Measurements from ENCODE around the gene GPR4. TPM values are rescaled to one million over a fixed set of nuclear protein-coding genes. Genes with fewer than 3 reads are reported as not detected.

GPR4 gene
- total and polyA plus RNA-seq, 2 of the 8 experiments (the other 6 are each of a cell fraction or from before 2014, with no cell fraction given): 0.19 to 0.39 TPM

DNA sequence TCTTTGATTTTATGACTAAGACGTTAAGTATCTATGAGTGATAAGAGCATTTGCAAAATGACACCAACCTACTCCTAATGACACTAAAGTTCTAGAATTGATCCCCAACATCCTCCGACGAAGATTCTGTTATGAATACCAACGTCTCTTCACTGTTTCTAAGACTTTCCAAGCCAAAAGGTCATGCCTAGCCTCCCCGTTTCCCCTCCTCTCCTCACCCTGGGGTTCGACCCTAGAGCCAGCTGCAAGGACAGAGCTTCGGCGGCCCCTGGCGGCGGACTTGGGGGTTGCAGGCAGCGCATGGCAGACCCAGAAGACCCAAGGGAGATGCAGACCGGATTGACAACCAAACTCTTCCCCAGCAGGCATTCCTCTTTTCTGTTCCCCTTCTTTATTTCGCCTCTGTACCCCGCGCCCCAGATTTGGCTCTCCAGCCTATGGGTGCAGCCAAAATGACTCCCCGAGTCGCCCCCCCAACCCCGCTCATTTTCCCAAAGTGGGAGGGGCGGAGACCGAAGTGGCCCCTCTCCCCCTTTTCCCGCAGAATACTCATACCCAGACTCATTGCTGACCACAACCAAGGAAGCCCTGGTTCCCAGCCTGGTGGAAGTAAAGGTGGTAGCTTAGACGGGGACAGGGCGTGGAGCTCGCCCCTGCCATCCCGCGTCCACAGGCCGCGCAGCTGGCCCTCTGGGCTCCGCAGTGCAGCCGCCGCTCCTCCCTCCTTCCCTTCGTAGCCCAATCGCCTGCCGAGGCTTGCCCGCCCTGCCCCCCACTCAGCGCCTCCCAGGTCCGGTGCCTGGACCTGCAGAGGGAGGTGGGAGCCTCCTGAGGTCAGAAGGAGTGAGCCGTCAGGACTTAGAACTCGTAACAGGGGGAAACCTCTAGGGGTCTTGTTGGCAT lies 41.3 kb upstream of the GPR4 start (continued):
- TF ChIP-seq RAD21 (IDR thresholded peaks at IDR 0.05 in 1 of 2, conservative IDR thresholded peaks at IDR 0.05 in 1 of 2; ENCODE audit: low read depth in 2 of 2, low read length in 2 of 2): peak; percentile 96 to 98
- TF ChIP-seq, protein P1, sequence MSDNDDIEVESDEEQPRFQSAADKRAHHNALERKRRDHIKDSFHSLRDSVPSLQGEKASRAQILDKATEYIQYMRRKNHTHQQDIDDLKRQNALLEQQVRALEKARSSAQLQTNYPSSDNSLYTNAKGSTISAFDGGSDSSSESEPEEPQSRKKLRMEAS (IDR thresholded peaks at IDR 0.05): peak; percentile 55
- 0 out of 2 replicates have a peak, but pooled peaks have one; percentile 25 for TF ChIP-seq YY1 (IDR thresholded peaks at IDR 0.05; ENCODE audit: low read depth, low read length)
- 0 out of 2 replicates have a peak, but pooled peaks have one; percentile 33 for TF ChIP-seq JUND (IDR thresholded peaks at IDR 0.05; ENCODE audit: low read length)
- TF ChIP-seq TCF12 (IDR thresholded peaks at IDR 0.05; ENCODE audit: low read depth, low read length): no peak
- TF ChIP-seq CBX8 (IDR thresholded peaks at IDR 0.05; ENCODE audit: borderline replicate concordance, low read depth, low read length): no peak
- peak; percentile 70; a peak in 2 of 4 replicates for TF ChIP-seq SIN3A (conservative IDR thresholded peaks at IDR 0.05 in 1 of 2, IDR thresholded peaks at IDR 0.05 in 1 of 2; ENCODE audit: low read depth in 1 of 2, low read length in 2 of 2)
- peak; percentile 56; the same call in 1 of the 2 replicates for TF ChIP-seq KDM5A (IDR thresholded peaks at IDR 0.05; ENCODE audit: low read length)
- TF ChIP-seq CHD2 (IDR thresholded peaks at IDR 0.05; ENCODE audit: low read length): 0 out of 2 replicates have a peak, but pooled peaks have one; percentile 22
- TF ChIP-seq GABPA (IDR thresholded peaks at IDR 0.05; ENCODE audit: borderline replicate concordance, insufficient read depth, low read length): peak; percentile 63; the same call in 1 of the 2 replicates
